ENCODE data around the gene ZNF827. TPM values are rescaled to one million over a fixed set of nuclear protein-coding genes. Genes with fewer than 3 reads are reported as not detected.

ZNF827 gene
- polyA plus RNA-seq, 1 donor from 2014 or later: 12.1 TPM

DNA sequence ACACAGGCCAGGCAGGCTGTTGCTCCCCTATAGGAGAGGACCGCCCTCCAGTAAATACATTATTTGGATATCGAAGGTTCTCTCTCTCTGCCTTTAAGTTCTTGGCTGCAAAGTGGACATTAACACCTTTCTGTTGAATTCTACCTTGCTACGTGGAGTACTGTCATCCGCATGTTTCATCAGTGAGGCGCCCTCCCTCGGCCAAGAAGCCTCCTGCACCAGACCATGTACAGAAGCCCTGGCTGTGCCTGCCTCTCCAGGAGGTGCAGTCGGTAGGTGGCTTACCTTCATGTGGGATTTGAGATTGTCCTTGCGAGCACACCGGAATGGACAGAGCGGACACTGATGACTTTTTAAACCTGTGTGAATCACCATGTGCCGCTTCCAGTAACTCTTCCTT is 46.7 kb downstream of the ZNF827 start:
- H3K79me2 ChIP-seq (replicated peaks; ENCODE audit: insufficient read depth, low read length): peaks cover 25% of the 10 kb centered on the region
- H3K36me3 ChIP-seq (ENCODE audit: insufficient read depth, low read length): peaks cover 15% of the 10 kb centered on the region
- TF ChIP-seq POLR2AphosphoS5 (IDR thresholded peaks at IDR 0.05) (no peak), EZH2 (IDR thresholded peaks at IDR 0.05; ENCODE audit: borderline replicate concordance, insufficient read depth, low read length, poor library complexity, severe bottlenecking) (no peak), SMC3 (conservative IDR thresholded peaks at IDR 0.05; ENCODE audit: poor library complexity) (no peak)
- no peak overlapping the region for H3K4me2 ChIP-seq (ENCODE audit: low read length)
- no peak overlapping the region for H3K4me3 ChIP-seq (ENCODE audit: low read length)
- H4K20me1 ChIP-seq (ENCODE audit: insufficient read depth): peaks cover 2% of the 10 kb centered on the region
- H3K9me3 ChIP-seq (ENCODE audit: low read length): no peaks in the 10 kb centered on the region
- H2AFZ ChIP-seq (ENCODE audit: low read depth, low read length): no peak overlapping the region
- H3K9me2 ChIP-seq (ENCODE audit: insufficient read depth, low read length): no peaks in the 10 kb centered on the region
- H3K27ac ChIP-seq (ENCODE audit: low read length): no peak overlapping the region
- H3K27me3 ChIP-seq (ENCODE audit: insufficient read depth, low read depth, low read length): no peaks in the 10 kb centered on the region
- no peak overlapping the region for H3K9ac ChIP-seq (ENCODE audit: low read length)
- H3F3A ChIP-seq (ENCODE audit: insufficient read depth, low read length, poor library complexity, severe bottlenecking): no peaks in the 10 kb centered on the region

DNA sequence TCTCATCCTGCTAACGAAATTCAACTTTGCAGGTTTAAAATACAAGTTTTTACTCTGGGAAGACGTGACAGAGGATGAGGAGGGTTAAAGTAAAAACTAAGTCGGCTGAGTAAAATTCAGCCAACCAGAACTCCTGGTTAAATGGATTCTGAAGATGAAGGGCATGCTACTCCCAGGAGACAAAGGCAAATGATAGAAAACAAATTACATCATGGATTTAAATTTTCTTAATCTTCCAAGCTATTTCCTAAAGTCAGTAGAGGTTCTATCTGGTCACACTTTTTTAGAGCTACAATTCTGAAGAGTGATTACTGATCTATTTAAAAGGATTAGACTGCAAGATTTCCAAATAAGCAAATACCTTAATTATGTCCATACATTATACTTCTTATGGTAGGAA is 47.9 kb downstream of the ZNF827 start:
- no peaks in the 10 kb centered on the region for H3K9me3 ChIP-seq (ENCODE audit: low read length)
- H3K9me2 ChIP-seq (ENCODE audit: insufficient read depth, low read length): no peaks in the 10 kb centered on the region
- no peak for TF ChIP-seq EP300 (conservative IDR thresholded peaks at IDR 0.05; ENCODE audit: poor library complexity, severe bottlenecking)
- no peak for TF ChIP-seq SMC3 (conservative IDR thresholded peaks at IDR 0.05; ENCODE audit: poor library complexity)
- no peak for TF ChIP-seq RAD21 (conservative IDR thresholded peaks at IDR 0.05)
- TF ChIP-seq MXI1 (conservative IDR thresholded peaks at IDR 0.05; ENCODE audit: poor library complexity, severe bottlenecking): no peak
- no peak for TF ChIP-seq POLR2AphosphoS5 (IDR thresholded peaks at IDR 0.05)
- no peak for TF ChIP-seq TAF1 (IDR thresholded peaks at IDR 0.05; ENCODE audit: low read depth)
- no peak for TF ChIP-seq EZH2 (IDR thresholded peaks at IDR 0.05; ENCODE audit: borderline replicate concordance, insufficient read depth, low read length, poor library complexity, severe bottlenecking)
- TF ChIP-seq, protein P1, sequence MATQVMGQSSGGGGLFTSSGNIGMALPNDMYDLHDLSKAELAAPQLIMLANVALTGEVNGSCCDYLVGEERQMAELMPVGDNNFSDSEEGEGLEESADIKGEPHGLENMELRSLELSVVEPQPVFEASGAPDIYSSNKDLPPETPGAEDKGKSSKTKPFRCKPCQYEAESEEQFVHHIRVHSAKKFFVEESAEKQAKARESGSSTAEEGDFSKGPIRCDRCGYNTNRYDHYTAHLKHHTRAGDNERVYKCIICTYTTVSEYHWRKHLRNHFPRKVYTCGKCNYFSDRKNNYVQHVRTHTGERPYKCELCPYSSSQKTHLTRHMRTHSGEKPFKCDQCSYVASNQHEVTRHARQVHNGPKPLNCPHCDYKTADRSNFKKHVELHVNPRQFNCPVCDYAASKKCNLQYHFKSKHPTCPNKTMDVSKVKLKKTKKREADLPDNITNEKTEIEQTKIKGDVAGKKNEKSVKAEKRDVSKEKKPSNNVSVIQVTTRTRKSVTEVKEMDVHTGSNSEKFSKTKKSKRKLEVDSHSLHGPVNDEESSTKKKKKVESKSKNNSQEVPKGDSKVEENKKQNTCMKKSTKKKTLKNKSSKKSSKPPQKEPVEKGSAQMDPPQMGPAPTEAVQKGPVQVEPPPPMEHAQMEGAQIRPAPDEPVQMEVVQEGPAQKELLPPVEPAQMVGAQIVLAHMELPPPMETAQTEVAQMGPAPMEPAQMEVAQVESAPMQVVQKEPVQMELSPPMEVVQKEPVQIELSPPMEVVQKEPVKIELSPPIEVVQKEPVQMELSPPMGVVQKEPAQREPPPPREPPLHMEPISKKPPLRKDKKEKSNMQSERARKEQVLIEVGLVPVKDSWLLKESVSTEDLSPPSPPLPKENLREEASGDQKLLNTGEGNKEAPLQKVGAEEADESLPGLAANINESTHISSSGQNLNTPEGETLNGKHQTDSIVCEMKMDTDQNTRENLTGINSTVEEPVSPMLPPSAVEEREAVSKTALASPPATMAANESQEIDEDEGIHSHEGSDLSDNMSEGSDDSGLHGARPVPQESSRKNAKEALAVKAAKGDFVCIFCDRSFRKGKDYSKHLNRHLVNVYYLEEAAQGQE (IDR thresholded peaks at IDR 0.05; ENCODE audit: borderline replicate concordance): no peak
- TF ChIP-seq, protein P2, sequence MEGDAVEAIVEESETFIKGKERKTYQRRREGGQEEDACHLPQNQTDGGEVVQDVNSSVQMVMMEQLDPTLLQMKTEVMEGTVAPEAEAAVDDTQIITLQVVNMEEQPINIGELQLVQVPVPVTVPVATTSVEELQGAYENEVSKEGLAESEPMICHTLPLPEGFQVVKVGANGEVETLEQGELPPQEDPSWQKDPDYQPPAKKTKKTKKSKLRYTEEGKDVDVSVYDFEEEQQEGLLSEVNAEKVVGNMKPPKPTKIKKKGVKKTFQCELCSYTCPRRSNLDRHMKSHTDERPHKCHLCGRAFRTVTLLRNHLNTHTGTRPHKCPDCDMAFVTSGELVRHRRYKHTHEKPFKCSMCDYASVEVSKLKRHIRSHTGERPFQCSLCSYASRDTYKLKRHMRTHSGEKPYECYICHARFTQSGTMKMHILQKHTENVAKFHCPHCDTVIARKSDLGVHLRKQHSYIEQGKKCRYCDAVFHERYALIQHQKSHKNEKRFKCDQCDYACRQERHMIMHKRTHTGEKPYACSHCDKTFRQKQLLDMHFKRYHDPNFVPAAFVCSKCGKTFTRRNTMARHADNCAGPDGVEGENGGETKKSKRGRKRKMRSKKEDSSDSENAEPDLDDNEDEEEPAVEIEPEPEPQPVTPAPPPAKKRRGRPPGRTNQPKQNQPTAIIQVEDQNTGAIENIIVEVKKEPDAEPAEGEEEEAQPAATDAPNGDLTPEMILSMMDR (IDR thresholded peaks at IDR 0.05; ENCODE audit: poor library complexity, severe bottlenecking): no peak
- no peaks in the 10 kb centered on the region for H3K27me3 ChIP-seq (ENCODE audit: insufficient read depth, low read depth, low read length)
- no peak overlapping the region for H2AFZ ChIP-seq (ENCODE audit: low read depth, low read length)
- peaks cover 20% of the 10 kb centered on the region for H3K79me2 ChIP-seq (replicated peaks; ENCODE audit: insufficient read depth, low read length)
- no peak overlapping the region for H3K27ac ChIP-seq (ENCODE audit: low read length)
- H3K9ac ChIP-seq (ENCODE audit: low read length): no peak overlapping the region
- H4K20me1 ChIP-seq (ENCODE audit: insufficient read depth): peaks cover 8% of the 10 kb centered on the region
- H3K4me3 ChIP-seq (ENCODE audit: low read length): no peak overlapping the region
- no peak overlapping the region for H3K4me2 ChIP-seq (ENCODE audit: low read length)
- H3K36me3 ChIP-seq (ENCODE audit: insufficient read depth, low read length): peaks cover 23% of the 10 kb centered on the region
- H3F3A ChIP-seq (ENCODE audit: insufficient read depth, low read length, poor library complexity, severe bottlenecking): no peaks in the 10 kb centered on the region

All from neural cell (in vitro differentiated cells).